IMR-90 (cell line): ENCODE measurements around the gene SAMD4B.

Experiments used
- BHLHE40 ChIP-seq: fragments of 150-350 bp; IDR thresholded peaks from 2 replicates; pipeline ENCODE4 v1.6.1; 2016; ENCODE audit warnings: mild to moderate bottlenecking, low read depth, low read length
- CEBPB ChIP-seq: IDR thresholded peaks from 2 replicates; pipeline ENCODE4 v1.6.1; 2012; ENCODE audit warnings: low read depth, low read length, improper control_type of control experiment
- CHD1 ChIP-seq: IDR thresholded peaks from 2 replicates; pipeline ENCODE4 v1.6.1; 2012; ENCODE audit warnings: low read depth, low read length, improper control_type of control experiment
- FOS ChIP-seq: fragments of 150-350 bp; IDR thresholded peaks from 2 replicates; pipeline ENCODE4 v1.6.1; 2016; ENCODE audit warnings: low read depth, low read length
- MAFK ChIP-seq: IDR thresholded peaks from 2 replicates; pipeline ENCODE4 v1.6.1; 2012; ENCODE audit warnings: low read depth, low read length, improper control_type of control experiment
- NFE2L2 ChIP-seq: fragments of 150-350 bp; IDR thresholded peaks from 2 replicates; pipeline ENCODE4 v1.6.1; 2016; ENCODE audit warnings: low read depth, mild to moderate bottlenecking, low read length
- POLR2A ChIP-seq: IDR thresholded peaks from 2 replicates; pipeline ENCODE4 v1.6.1; 2012; ENCODE audit warnings: mild to moderate bottlenecking, low read depth, low read length
- RAD21 ChIP-seq: IDR thresholded peaks from 2 replicates; pipeline ENCODE4 v1.6.1; 2012; ENCODE audit warnings: low read length, improper control_type of control experiment
- RFX5 ChIP-seq: IDR thresholded peaks from 2 replicates; pipeline ENCODE4 v1.8.0; 2012; ENCODE audit warnings: low read depth, mild to moderate bottlenecking, low read length, moderate library complexity
- SMC3 ChIP-seq: fragments of 150-350 bp; IDR thresholded peaks from 2 replicates; pipeline ENCODE4 v1.6.1; 2016; ENCODE audit warnings: low read depth, mild to moderate bottlenecking, antibody characterized with exemption, low read length, moderate library complexity
- TF ChIP-seq, protein P1 (sequence below): conservative IDR thresholded peaks from 2 replicates; pipeline ENCODE4 v1.5.1; 2012; ENCODE audit warnings: mild to moderate bottlenecking, low read depth, low read length, improper control_type of control experiment
- TF ChIP-seq, protein P2 (sequence below): fragments of 150-350 bp; IDR thresholded peaks from 2 replicates; pipeline ENCODE4 v1.6.1; 2017; ENCODE audit warnings: mild to moderate bottlenecking, antibody characterized with exemption, low read length, low read depth
- TF ChIP-seq, protein P3 (sequence below): fragments of 150-350 bp; IDR thresholded peaks from 2 replicates; pipeline ENCODE4 v1.6.1; 2016; ENCODE audit warnings: low read depth, mild to moderate bottlenecking, low read length, moderate library complexity, borderline replicate concordance

DNA sequence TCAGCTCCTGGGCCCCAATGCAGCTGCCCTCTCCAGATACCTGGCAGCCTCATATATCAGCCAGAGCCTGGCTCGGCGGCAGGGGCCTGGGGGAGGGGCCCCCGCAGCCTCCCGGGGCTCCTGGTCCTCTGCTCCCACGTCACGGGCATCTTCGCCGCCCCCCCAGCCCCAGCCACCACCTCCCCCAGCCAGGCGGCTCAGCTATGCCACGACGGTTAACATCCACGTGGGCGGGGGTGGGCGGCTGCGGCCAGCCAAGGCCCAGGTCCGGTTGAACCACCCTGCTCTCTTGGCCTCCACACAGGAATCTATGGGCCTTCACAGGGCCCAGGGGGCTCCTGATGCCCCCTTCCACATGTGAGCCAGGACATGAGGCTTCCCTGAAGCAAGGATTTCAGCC is 82.7 kb downstream of the SAMD4B start:
- TF ChIP-seq POLR2A (no peak), RFX5 (no peak), SMC3 (no peak), RAD21 (no peak), NFE2L2 (no peak), CHD1 (no peak), MAFK (no peak), FOS (no peak), BHLHE40 (no peak), CEBPB (no peak)
- TF ChIP-seq, protein P1, sequence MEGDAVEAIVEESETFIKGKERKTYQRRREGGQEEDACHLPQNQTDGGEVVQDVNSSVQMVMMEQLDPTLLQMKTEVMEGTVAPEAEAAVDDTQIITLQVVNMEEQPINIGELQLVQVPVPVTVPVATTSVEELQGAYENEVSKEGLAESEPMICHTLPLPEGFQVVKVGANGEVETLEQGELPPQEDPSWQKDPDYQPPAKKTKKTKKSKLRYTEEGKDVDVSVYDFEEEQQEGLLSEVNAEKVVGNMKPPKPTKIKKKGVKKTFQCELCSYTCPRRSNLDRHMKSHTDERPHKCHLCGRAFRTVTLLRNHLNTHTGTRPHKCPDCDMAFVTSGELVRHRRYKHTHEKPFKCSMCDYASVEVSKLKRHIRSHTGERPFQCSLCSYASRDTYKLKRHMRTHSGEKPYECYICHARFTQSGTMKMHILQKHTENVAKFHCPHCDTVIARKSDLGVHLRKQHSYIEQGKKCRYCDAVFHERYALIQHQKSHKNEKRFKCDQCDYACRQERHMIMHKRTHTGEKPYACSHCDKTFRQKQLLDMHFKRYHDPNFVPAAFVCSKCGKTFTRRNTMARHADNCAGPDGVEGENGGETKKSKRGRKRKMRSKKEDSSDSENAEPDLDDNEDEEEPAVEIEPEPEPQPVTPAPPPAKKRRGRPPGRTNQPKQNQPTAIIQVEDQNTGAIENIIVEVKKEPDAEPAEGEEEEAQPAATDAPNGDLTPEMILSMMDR: no peak
- TF ChIP-seq, protein P2, sequence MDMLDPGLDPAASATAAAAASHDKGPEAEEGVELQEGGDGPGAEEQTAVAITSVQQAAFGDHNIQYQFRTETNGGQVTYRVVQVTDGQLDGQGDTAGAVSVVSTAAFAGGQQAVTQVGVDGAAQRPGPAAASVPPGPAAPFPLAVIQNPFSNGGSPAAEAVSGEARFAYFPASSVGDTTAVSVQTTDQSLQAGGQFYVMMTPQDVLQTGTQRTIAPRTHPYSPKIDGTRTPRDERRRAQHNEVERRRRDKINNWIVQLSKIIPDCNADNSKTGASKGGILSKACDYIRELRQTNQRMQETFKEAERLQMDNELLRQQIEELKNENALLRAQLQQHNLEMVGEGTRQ: no peak
- TF ChIP-seq, protein P3, sequence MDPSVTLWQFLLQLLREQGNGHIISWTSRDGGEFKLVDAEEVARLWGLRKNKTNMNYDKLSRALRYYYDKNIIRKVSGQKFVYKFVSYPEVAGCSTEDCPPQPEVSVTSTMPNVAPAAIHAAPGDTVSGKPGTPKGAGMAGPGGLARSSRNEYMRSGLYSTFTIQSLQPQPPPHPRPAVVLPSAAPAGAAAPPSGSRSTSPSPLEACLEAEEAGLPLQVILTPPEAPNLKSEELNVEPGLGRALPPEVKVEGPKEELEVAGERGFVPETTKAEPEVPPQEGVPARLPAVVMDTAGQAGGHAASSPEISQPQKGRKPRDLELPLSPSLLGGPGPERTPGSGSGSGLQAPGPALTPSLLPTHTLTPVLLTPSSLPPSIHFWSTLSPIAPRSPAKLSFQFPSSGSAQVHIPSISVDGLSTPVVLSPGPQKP: no peak
